ENCODE measurements around the gene TOMM34. TPM values are rescaled to one million over a fixed set of nuclear protein-coding genes. Genes with fewer than 3 reads are reported as not detected.

Gene TOMM34
- total RNA-seq, 1 donor from 2014 or later, result 17.6 TPM

- Histone ChIP-seq H3K27me3 (ENCODE audit: control insufficient read depth, insufficient read depth, low read length) (no peaks in the 10 kb centered on the region), H3K4me3 (ENCODE audit: low read depth, low read length) (no peak overlapping the region), H3K36me3 (ENCODE audit: control insufficient read depth, insufficient read depth, low read length) (peaks cover 15% of the 10 kb centered on the region)
- FAIRE-seq (no peak), DNase-seq (ENCODE audit: low read depth) (no peak)
- no peak for TF ChIP-seq CTCF (IDR thresholded peaks at IDR 0.05; ENCODE audit: insufficient read depth, low read length, severe bottlenecking)
These were observed 42.8 kb downstream of the TOMM34 start for GRCh38 chr20:44917399-44917798.

DNA sequence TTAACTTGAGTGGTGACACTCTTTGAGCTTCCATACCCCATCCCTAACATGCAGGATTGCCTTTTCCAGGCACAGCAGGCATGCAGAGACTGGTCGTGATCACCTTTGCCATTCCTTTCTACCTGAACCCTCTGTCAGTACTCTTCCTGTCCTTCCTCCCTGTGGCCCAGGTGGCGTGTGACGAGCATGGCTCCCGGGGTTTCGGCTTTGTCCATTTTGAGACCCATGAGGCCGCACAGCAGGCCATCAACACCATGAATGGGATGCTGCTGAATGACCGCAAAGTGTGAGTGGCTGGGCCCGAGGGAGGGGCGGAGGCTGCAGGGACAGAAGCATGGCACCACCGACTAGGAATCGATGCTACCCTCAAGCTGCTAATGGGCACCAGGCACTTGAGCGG, 43.6 kb downstream of the TOMM34 start:
- Histone ChIP-seq H3K27me3 (ENCODE audit: control insufficient read depth, insufficient read depth, low read length) (no peaks in the 10 kb centered on the region), H3K36me3 (ENCODE audit: control insufficient read depth, insufficient read depth, low read length) (peaks cover 15% of the 10 kb centered on the region), H3K4me3 (ENCODE audit: low read depth, low read length) (no peak overlapping the region)
- TF ChIP-seq CTCF (IDR thresholded peaks at IDR 0.05; ENCODE audit: insufficient read depth, low read length, severe bottlenecking), result no peak
- no peak for FAIRE-seq
- DNase-seq (ENCODE audit: low read depth), result no peak

DNA sequence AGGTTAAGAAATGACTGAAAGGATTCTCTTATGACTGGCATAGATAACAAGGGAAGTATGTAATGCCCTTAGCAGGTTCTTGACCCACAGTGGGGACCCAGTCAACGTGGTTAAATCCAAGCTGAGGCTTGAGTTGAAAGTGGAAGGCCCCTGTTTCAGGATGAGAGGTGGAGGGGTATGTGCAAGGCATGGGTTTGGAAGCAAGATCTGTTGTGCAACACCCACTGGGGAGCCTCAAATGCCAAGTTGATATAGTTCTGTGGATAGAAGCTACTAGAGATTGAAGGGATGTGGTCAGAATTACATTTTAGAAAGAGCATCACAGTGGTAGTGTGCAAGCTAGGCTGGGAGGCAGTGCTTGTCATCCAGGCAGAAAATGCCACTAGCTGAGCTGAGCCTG, 45.3 kb downstream of the TOMM34 start:
- no peak overlapping the region for H3K4me3 ChIP-seq (ENCODE audit: low read depth, low read length)
- H3K27me3 ChIP-seq (ENCODE audit: control insufficient read depth, insufficient read depth, low read length), result no peaks in the 10 kb centered on the region
- DNase-seq (ENCODE audit: low read depth), result no peak
- no peak for FAIRE-seq
- TF ChIP-seq CTCF (IDR thresholded peaks at IDR 0.05; ENCODE audit: insufficient read depth, low read length, severe bottlenecking), result no peak
- H3K36me3 ChIP-seq (ENCODE audit: control insufficient read depth, insufficient read depth, low read length), result peaks cover 15% of the 10 kb centered on the region

GRCh38 chr20:44912189-44912588, 48.0 kb downstream of the TOMM34 start:
- peaks cover 13% of the 10 kb centered on the region for H3K36me3 ChIP-seq (ENCODE audit: control insufficient read depth, insufficient read depth, low read length)
- H3K27me3 ChIP-seq (ENCODE audit: control insufficient read depth, insufficient read depth, low read length), result no peaks in the 10 kb centered on the region
- DNase-seq (ENCODE audit: low read depth) (no peak), FAIRE-seq (no peak)
- no peak overlapping the region for H3K4me3 ChIP-seq (ENCODE audit: low read depth, low read length)
- TF ChIP-seq CTCF (IDR thresholded peaks at IDR 0.05; ENCODE audit: insufficient read depth, low read length, severe bottlenecking), result no peak

- FAIRE-seq, result no peak
- no peak overlapping the region for H3K4me3 ChIP-seq (ENCODE audit: low read depth, low read length)
These were observed 48.8 kb downstream of the TOMM34 start for GRCh38 chr20:44911264-44911921.

More at GRCh38 chr20:44911264-44911921, 48.8 kb downstream of the TOMM34 start:
- no peaks in the 10 kb centered on the region for H3K27me3 ChIP-seq (ENCODE audit: control insufficient read depth, insufficient read depth, low read length)
- DNase-seq (ENCODE audit: low read depth), result peak; percentile 48
- peaks cover 8% of the 10 kb centered on the region for H3K36me3 ChIP-seq (ENCODE audit: control insufficient read depth, insufficient read depth, low read length)
- peak; percentile 46 for TF ChIP-seq CTCF (IDR thresholded peaks at IDR 0.05; ENCODE audit: insufficient read depth, low read length, severe bottlenecking)

Measured in bronchial epithelial cell (primary cell).